Measurements from ENCODE around the gene MRGPRD. TPM values are rescaled to one million over a fixed set of nuclear protein-coding genes. Genes with fewer than 3 reads are reported as not detected.

MRGPRD gene
- total and polyA plus RNA-seq, 2 donors (not counting 1 experiment from before 2014, with no cell fraction given), result not detected

GRCh38 chr11:68979931-68980775 is 633 bp downstream of the MRGPRD start:
- DNase-seq (no peak), ATAC-seq (ENCODE audit: low read depth) (no peak)
- H3K4me1 Mint-ChIP-seq, result no peaks in the 10 kb centered on the region
- H3K27me3 ChIP-seq (replicated peaks in 1 of 4; ENCODE audit: control extremely low read depth in 1 of 4, control insufficient read depth in 3 of 4, insufficient read depth in 4 of 4, low read length in 3 of 4), result peaks cover 0 to 3% (median 0%) of the 10 kb centered on the region in 4 experiments
- no peaks in the 10 kb centered on the region for H4K20me1 ChIP-seq (ENCODE audit: control insufficient read depth, insufficient read depth, low read length, poor library complexity, severe bottlenecking)
- no peaks in the 10 kb centered on the region for H3K4me1 ChIP-seq (ENCODE audit: control insufficient read depth in 2 of 2, insufficient read depth in 2 of 2, low read length in 2 of 2)
- intact Hi-C loops (cut with micrococcal nuclease), result no loop called here
- ChIA-PET POLR2A (no interaction called here), CTCF (no interaction called here)
- H3K9me3 Mint-ChIP-seq (ENCODE audit: insufficient read depth), result peaks cover 2% of the 10 kb centered on the region
- H3K4me3 Mint-ChIP-seq, result no peak overlapping the region
- H3K9me3 ChIP-seq (ENCODE audit: control extremely low read depth in 1 of 3, control insufficient read depth in 2 of 3, insufficient read depth in 1 of 3, low read length in 2 of 3), result peaks cover 3 to 4% (median 3%) of the 10 kb centered on the region in 3 donors
- TF ChIP-seq, protein P1, sequence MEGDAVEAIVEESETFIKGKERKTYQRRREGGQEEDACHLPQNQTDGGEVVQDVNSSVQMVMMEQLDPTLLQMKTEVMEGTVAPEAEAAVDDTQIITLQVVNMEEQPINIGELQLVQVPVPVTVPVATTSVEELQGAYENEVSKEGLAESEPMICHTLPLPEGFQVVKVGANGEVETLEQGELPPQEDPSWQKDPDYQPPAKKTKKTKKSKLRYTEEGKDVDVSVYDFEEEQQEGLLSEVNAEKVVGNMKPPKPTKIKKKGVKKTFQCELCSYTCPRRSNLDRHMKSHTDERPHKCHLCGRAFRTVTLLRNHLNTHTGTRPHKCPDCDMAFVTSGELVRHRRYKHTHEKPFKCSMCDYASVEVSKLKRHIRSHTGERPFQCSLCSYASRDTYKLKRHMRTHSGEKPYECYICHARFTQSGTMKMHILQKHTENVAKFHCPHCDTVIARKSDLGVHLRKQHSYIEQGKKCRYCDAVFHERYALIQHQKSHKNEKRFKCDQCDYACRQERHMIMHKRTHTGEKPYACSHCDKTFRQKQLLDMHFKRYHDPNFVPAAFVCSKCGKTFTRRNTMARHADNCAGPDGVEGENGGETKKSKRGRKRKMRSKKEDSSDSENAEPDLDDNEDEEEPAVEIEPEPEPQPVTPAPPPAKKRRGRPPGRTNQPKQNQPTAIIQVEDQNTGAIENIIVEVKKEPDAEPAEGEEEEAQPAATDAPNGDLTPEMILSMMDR (IDR thresholded peaks at IDR 0.05), result no peak
- no peak for TF ChIP-seq EZH2 (IDR thresholded peaks at IDR 0.05; ENCODE audit: borderline replicate concordance, insufficient read depth, low read depth, low read length, poor library complexity, severe bottlenecking)
- H3K79me2 ChIP-seq (ENCODE audit: control insufficient read depth, insufficient read depth, low read length), result no peaks in the 10 kb centered on the region
- peaks cover 23% of the 10 kb centered on the region for H3K27me3 Mint-ChIP-seq
- H3K9ac ChIP-seq (ENCODE audit: low read length), result no peak overlapping the region
- WGBS (ENCODE audit: insufficient coverage), result 75% methylated on average over 33 of the region's 33 CpGs
- H3K27ac Mint-ChIP-seq, result no peak overlapping the region
- H2AFZ ChIP-seq (ENCODE audit: insufficient read depth, low read depth, low read length, poor library complexity, severe bottlenecking), result no peak overlapping the region
- H3K4me2 ChIP-seq (replicated peaks; ENCODE audit: low read depth, low read length, poor library complexity, severe bottlenecking), result no peak overlapping the region
- H3K4me3 ChIP-seq (ENCODE audit: control extremely low read depth in 1 of 5, extremely low read depth in 1 of 5, insufficient read depth in 1 of 5, low read depth in 2 of 5, low read length in 4 of 5), result no peak overlapping the region
- H3K36me3 ChIP-seq (replicated peaks in 1 of 2; ENCODE audit: control extremely low read depth in 1 of 2, control insufficient read depth in 1 of 2, extremely low read depth in 1 of 2, insufficient read depth in 2 of 2, low read length in 1 of 2), result no peaks in the 10 kb centered on the region
- H3K27ac ChIP-seq (ENCODE audit: low read length in 2 of 2), result no peak overlapping the region

- no peak for DNase-seq
Measured at GRCh38 chr11:68978931-68979594, 1.7 kb downstream of the MRGPRD start.

More at GRCh38 chr11:68978931-68979594, 1.7 kb downstream of the MRGPRD start:
- POLR2A ChIA-PET, result no interaction called here
- TF ChIP-seq, protein P1 (IDR thresholded peaks at IDR 0.05), result no peak
- no peak for TF ChIP-seq EZH2 (IDR thresholded peaks at IDR 0.05; ENCODE audit: borderline replicate concordance, insufficient read depth, low read depth, low read length, poor library complexity, severe bottlenecking)
- H3K79me2 ChIP-seq (ENCODE audit: control insufficient read depth, insufficient read depth, low read length), result no peaks in the 10 kb centered on the region
- intact Hi-C loops (cut with micrococcal nuclease), result no loop called here
- no peak overlapping the region for H3K4me2 ChIP-seq (replicated peaks; ENCODE audit: low read depth, low read length, poor library complexity, severe bottlenecking)
- Mint-ChIP-seq H3K4me3 (no peak overlapping the region), H3K27me3 (peaks cover 23% of the 10 kb centered on the region), H3K9me3 (ENCODE audit: insufficient read depth) (peaks cover 2% of the 10 kb centered on the region), H3K27ac (no peak overlapping the region), H3K4me1 (no peaks in the 10 kb centered on the region)
- 65% methylated on average over 14 of the region's 15 CpGs for WGBS (ENCODE audit: insufficient coverage)
- ATAC-seq (ENCODE audit: low read depth), result no peak
- H3K4me1 ChIP-seq (ENCODE audit: control insufficient read depth in 2 of 2, insufficient read depth in 2 of 2, low read length in 2 of 2), result no peaks in the 10 kb centered on the region
- H2AFZ ChIP-seq (ENCODE audit: insufficient read depth, low read depth, low read length, poor library complexity, severe bottlenecking), result no peak overlapping the region
- H3K27me3 ChIP-seq (replicated peaks in 1 of 4; ENCODE audit: control extremely low read depth in 1 of 4, control insufficient read depth in 3 of 4, insufficient read depth in 4 of 4, low read length in 3 of 4), result peaks cover 0 to 3% (median 0%) of the 10 kb centered on the region in 4 experiments
- H4K20me1 ChIP-seq (ENCODE audit: control insufficient read depth, insufficient read depth, low read length, poor library complexity, severe bottlenecking), result no peaks in the 10 kb centered on the region
- no peak overlapping the region for H3K9ac ChIP-seq (ENCODE audit: low read length)
- CTCF ChIA-PET, result no interaction called here
- no peak overlapping the region for H3K27ac ChIP-seq (ENCODE audit: low read length in 2 of 2)
- no peaks in the 10 kb centered on the region for H3K36me3 ChIP-seq (replicated peaks in 1 of 2; ENCODE audit: control extremely low read depth in 1 of 2, control insufficient read depth in 1 of 2, extremely low read depth in 1 of 2, insufficient read depth in 2 of 2, low read length in 1 of 2)
- peaks cover 3 to 8% (median 3%) of the 10 kb centered on the region in 3 donors for H3K9me3 ChIP-seq (ENCODE audit: control extremely low read depth in 1 of 3, control insufficient read depth in 2 of 3, insufficient read depth in 1 of 3, low read length in 2 of 3)
- H3K4me3 ChIP-seq (ENCODE audit: control extremely low read depth in 1 of 5, extremely low read depth in 1 of 5, insufficient read depth in 1 of 5, low read depth in 2 of 5, low read length in 4 of 5), result no peak overlapping the region
